GM23248 (cell line): ENCODE measurements around the gene FSD2.

Experiments
- EZH2 ChIP-seq: fragments of 200-600 bp; sonication (generic); IDR thresholded peaks from 2 replicates; pipeline ENCODE4 v1.6.1; 2018; ENCODE audit warnings: antibody characterized with exemption, mild to moderate bottlenecking; ENCODE audit not compliant: insufficient read depth, poor library complexity, severe bottlenecking
- EZH2phosphoT487 ChIP-seq: fragments of 200-600 bp; sonication (generic); IDR thresholded peaks from 2 replicates; pipeline ENCODE4 v1.6.1; 2018; ENCODE audit warnings: antibody characterized with exemption, moderate library complexity, mild to moderate bottlenecking, low read depth; ENCODE audit not compliant: insufficient read depth

DNA sequence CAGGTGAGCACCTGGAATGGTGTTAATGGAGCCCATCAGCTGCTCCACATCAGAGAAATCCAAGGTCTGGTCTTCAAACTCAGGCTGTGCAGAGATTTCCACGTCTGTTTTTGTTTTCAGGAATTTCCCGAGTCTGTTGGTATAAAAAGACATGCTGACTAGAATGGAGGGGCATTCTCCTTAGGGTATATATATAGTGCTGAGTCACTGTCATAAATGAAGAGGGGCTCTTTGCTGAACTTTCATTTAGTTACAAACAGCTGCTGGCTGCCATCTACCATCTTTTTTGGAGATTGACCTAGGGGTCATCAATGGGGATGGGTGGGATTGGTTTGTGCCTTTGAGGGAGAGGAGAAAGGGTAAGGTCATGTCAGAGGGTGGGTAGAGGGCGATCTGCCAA is 27.1 kb downstream of the FSD2 start:
- TF ChIP-seq EZH2 (no peak), EZH2phosphoT487 (no peak)
